Measurements from ENCODE around the gene BTG4. TPM values are rescaled to one million over a fixed set of nuclear protein-coding genes. Genes with fewer than 3 reads are reported as not detected.

The BTG4 gene
- total and polyA plus RNA-seq, 2 donors (not counting 1 experiment from before 2014, with no cell fraction given): not detected

DNA sequence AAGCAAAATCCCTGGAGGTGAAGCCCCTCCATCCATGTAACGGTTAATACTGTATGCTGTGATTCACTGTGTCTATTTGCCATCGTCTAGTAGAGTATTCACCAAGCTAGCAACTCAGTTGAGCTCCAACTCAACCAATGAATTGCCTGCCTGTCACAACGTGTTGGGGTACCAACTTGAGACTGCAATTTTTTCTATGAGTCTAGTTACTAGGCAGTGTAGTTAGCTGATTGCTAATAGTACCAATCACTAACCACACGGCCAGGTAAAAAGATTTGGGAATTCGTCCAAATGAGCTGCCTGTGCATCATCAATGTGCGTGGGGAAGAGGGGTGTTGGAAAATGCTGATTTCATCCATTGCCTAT is 1.0 kb upstream of the BTG4 start:
- ChIA-PET CTCF (interaction anchor here (0.9 to 2.0 kb wide), 2 partner anchors 21 to 1135 kb away, joined by 5 to 6 read pairs; no protein-coding TSS in a partner anchor), POLR2A (no interaction called here)
- intact Hi-C loops (cut with micrococcal nuclease): no loop called here
- Histone ChIP-seq H3K4me2 (replicated peaks; ENCODE audit: low read depth, low read length, poor library complexity, severe bottlenecking) (peak overlapping the region; percentile 81), H3K4me1 (ENCODE audit: control insufficient read depth in 2 of 2, insufficient read depth in 2 of 2, low read length in 2 of 2) (peaks cover 17 to 19% of the 10 kb centered on the region in 2 donors), H4K20me1 (ENCODE audit: control insufficient read depth, insufficient read depth, low read length, poor library complexity, severe bottlenecking) (no peaks in the 10 kb centered on the region), H3K9ac (ENCODE audit: low read length) (peak overlapping the region; percentile 52), H3K79me2 (ENCODE audit: control insufficient read depth, insufficient read depth, low read length) (no peaks in the 10 kb centered on the region), H3K27ac (ENCODE audit: low read length in 2 of 2) (no peak overlapping the region), H3K9me3 (ENCODE audit: control extremely low read depth in 1 of 3, control insufficient read depth in 2 of 3, insufficient read depth in 1 of 3, low read length in 2 of 3) (peaks cover 0 to 3% (median 0%) of the 10 kb centered on the region in 3 donors), H3K4me3 (ENCODE audit: control extremely low read depth in 1 of 5, extremely low read depth in 1 of 5, insufficient read depth in 1 of 5, low read depth in 2 of 5, low read length in 4 of 5) (peak overlapping the region in 3 of 5 experiments; percentile 7 to 59 (median 40)), H3K27me3 (replicated peaks in 1 of 4; ENCODE audit: control extremely low read depth in 1 of 4, control insufficient read depth in 3 of 4, insufficient read depth in 4 of 4, low read length in 3 of 4) (peaks cover 3 to 32% (median 30%) of the 10 kb centered on the region in 4 experiments), H3K36me3 (replicated peaks in 1 of 2; ENCODE audit: control extremely low read depth in 1 of 2, control insufficient read depth in 1 of 2, extremely low read depth in 1 of 2, insufficient read depth in 2 of 2, low read length in 1 of 2) (no peaks in the 10 kb centered on the region), H2AFZ (ENCODE audit: insufficient read depth, low read depth, low read length, poor library complexity, severe bottlenecking) (peak overlapping the region; percentile 68)
- Mint-ChIP-seq H3K27me3 (peaks cover 38% of the 10 kb centered on the region), H3K4me1 (peaks cover 15% of the 10 kb centered on the region), H3K4me3 (peak overlapping the region; percentile 56), H3K27ac (no peak overlapping the region), H3K9me3 (ENCODE audit: insufficient read depth) (no peaks in the 10 kb centered on the region)
- 0% methylated on average over 1 of the region's 6 CpGs for WGBS (ENCODE audit: insufficient coverage)
- no peak for TF ChIP-seq EZH2 (IDR thresholded peaks at IDR 0.05; ENCODE audit: borderline replicate concordance, insufficient read depth, low read depth, low read length, poor library complexity, severe bottlenecking)
- no peak for TF ChIP-seq CTCF (IDR thresholded peaks at IDR 0.05)
- ATAC-seq (ENCODE audit: low read depth): no peak
- DNase-seq: no peak

DNA sequence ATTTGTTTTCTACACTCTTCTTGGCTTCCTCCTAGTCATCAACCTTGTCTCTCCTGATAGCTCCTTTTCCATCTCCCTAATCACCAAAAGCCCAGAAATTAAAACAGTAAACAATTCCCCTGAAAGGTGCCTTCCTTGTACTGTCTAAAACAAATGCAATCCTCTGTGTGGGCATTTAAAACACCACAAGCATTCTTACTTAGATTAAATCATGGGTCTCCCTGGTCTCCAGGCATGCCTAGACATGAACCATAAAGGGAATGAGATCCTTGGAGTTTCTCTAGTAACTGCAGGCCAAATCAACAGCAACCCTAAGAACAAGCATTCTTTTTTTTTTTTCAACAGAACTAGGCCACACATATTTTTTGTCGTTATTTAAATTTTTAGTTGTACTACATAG is 1.9 kb downstream of the BTG4 start:
- no peak overlapping the region for H3K4me3 ChIP-seq (ENCODE audit: control extremely low read depth in 1 of 5, extremely low read depth in 1 of 5, insufficient read depth in 1 of 5, low read depth in 2 of 5, low read length in 4 of 5)
- CTCF ChIA-PET: no interaction called here
- H4K20me1 ChIP-seq (ENCODE audit: control insufficient read depth, insufficient read depth, low read length, poor library complexity, severe bottlenecking): no peaks in the 10 kb centered on the region
- peaks cover 15% of the 10 kb centered on the region for H3K4me1 Mint-ChIP-seq
- no peak overlapping the region for H2AFZ ChIP-seq (ENCODE audit: insufficient read depth, low read depth, low read length, poor library complexity, severe bottlenecking)
- peaks cover 0 to 3% (median 0%) of the 10 kb centered on the region in 3 donors for H3K9me3 ChIP-seq (ENCODE audit: control extremely low read depth in 1 of 3, control insufficient read depth in 2 of 3, insufficient read depth in 1 of 3, low read length in 2 of 3)
- peaks cover 3 to 32% (median 29%) of the 10 kb centered on the region in 4 experiments for H3K27me3 ChIP-seq (replicated peaks in 1 of 4; ENCODE audit: control extremely low read depth in 1 of 4, control insufficient read depth in 3 of 4, insufficient read depth in 4 of 4, low read length in 3 of 4)
- H3K36me3 ChIP-seq (replicated peaks in 1 of 2; ENCODE audit: control extremely low read depth in 1 of 2, control insufficient read depth in 1 of 2, extremely low read depth in 1 of 2, insufficient read depth in 2 of 2, low read length in 1 of 2): no peaks in the 10 kb centered on the region
- POLR2A ChIA-PET: no interaction called here
- intact Hi-C loops (cut with micrococcal nuclease): no loop called here
- ATAC-seq (ENCODE audit: low read depth) (no peak), DNase-seq (no peak)
- no peak overlapping the region for H3K4me2 ChIP-seq (replicated peaks; ENCODE audit: low read depth, low read length, poor library complexity, severe bottlenecking)
- peaks cover 17 to 19% of the 10 kb centered on the region in 2 donors for H3K4me1 ChIP-seq (ENCODE audit: control insufficient read depth in 2 of 2, insufficient read depth in 2 of 2, low read length in 2 of 2)
- TF ChIP-seq CTCF (IDR thresholded peaks at IDR 0.05): no peak
- no peak for TF ChIP-seq EZH2 (IDR thresholded peaks at IDR 0.05; ENCODE audit: borderline replicate concordance, insufficient read depth, low read depth, low read length, poor library complexity, severe bottlenecking)
- H3K4me3 Mint-ChIP-seq: no peak overlapping the region
- no peak overlapping the region for H3K9ac ChIP-seq (ENCODE audit: low read length)
- no peaks in the 10 kb centered on the region for H3K9me3 Mint-ChIP-seq (ENCODE audit: insufficient read depth)
- H3K27me3 Mint-ChIP-seq: peaks cover 50% of the 10 kb centered on the region
- no CpG with 5 or more reads among the region's 1 CpG for WGBS (ENCODE audit: insufficient coverage)
- no peak overlapping the region for H3K27ac ChIP-seq (ENCODE audit: low read length in 2 of 2)
- H3K79me2 ChIP-seq (ENCODE audit: control insufficient read depth, insufficient read depth, low read length): no peaks in the 10 kb centered on the region
- no peak overlapping the region for H3K27ac Mint-ChIP-seq

Data from B cell (primary cell).